Activated CD8-positive, alpha-beta memory T cell treated with anti-CD3 and anti-CD28 coated beads, Interleukin-2, amount 50 U/mL, for 4 hours (primary cell): ENCODE measurements around the gene AKT2.
"Not testable (repeated sequence)": the region's sequence is repeated elsewhere in the genome, so short reads cannot be mapped to it uniquely, and the experiment has no call there.

ENCODE experiments used
- DNase-seq: peaks from one replicate; pipeline ENCODE4 v3.0.0-alpha.2; 2020

The AKT2 gene

DNA sequence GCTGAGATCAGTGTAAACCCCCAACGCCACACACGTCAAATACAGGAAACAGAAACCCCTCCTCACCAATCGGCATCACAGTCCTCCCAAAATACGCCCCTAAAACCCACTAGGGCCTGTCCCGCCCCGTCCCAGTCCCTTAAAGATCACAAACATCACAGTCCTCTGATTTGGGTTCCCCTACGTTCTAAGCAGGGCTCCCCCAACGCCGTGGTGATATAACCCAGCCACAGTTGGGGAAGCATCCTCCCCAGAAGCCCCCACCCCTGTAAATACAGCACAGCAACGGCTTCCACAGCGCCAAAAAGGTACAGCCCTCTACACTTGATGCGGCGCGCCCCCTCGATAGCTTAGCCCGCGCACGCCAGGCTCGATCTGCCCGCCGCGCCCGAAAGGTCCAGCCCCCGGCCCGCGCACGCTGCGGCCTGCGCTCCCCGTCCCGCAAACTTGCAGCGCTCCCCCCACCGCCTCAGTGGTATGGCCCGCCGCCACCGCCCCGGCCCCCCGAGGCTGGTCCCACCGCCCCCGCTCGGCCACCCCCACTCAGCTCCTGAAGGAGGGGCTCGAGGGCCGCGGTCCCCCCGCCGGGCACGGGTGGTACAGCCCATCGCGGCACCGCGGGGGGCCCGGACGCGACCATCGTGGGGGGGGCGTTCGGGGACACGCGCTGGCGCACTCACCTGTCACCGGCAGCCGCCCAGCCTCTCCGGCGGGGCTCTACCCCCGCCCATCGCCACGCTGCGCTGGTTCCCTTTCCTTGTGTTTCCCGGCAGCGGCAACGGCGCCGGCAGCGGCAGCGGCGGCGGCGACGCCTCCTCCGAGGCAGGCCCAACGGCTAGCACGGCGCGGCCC is at the start of gene AKT2:
Gene AKT2, minus strand, starts transcription at position 845 of the 852 bp plus-strand sequence. CDS start 20,078 bp downstream, outside the sequence.
- peak; percentile 82 for DNase-seq

GRCh38 chr19:40333083-40333482 is 47.9 kb upstream of the AKT2 start:
- not testable (repeated sequence) for DNase-seq

DNA sequence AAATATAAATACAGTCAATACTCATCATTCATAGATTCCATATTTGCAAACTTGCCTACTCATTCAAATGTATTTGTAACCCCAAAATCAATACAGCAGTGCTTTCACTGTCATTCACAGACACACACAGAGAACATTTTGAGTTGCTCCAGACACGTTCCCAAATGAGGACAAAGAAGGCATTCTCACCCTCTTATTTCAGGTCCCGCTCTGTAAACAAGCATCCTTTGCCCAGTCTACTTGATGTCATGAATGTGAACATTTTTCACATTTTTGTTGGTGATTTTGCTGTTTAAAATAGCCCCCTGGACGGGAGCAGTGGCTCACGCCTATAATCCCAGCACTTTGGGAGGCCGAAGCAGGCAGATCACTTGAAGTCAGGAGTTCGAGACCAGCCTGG is 47.5 kb upstream of the AKT2 start:
- no peak for DNase-seq

- no peak for DNase-seq
Observed at GRCh38 chr19:40331052-40331451, 45.9 kb upstream of the AKT2 start.

- no peak for DNase-seq
Observed at GRCh38 chr19:40326201-40326600, 41.1 kb upstream of the AKT2 start.

- no peak for DNase-seq
Observed at GRCh38 chr19:40323705-40324104, 38.6 kb upstream of the AKT2 start.

GRCh38 chr19:40322951-40323615 is 37.9 kb upstream of the AKT2 start:
- DNase-seq = no peak

DNA sequence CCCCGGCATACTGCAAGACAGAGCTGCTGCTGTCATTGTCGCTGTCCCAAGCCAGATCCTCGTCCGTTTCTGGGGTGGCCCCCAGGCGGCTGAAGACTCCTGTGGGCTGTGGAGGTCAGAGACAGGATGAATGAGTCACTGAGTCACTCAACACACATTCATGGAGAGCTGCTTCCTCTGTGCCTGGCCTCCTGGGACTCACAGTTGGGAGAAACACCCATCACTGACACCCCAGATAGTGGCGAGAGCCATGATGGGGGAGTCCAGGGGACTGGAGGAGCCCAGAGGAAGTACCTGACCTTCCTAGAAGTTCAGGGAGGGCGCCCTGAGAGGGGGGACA is 37.1 kb upstream of the AKT2 start:
- no peak for DNase-seq

DNA sequence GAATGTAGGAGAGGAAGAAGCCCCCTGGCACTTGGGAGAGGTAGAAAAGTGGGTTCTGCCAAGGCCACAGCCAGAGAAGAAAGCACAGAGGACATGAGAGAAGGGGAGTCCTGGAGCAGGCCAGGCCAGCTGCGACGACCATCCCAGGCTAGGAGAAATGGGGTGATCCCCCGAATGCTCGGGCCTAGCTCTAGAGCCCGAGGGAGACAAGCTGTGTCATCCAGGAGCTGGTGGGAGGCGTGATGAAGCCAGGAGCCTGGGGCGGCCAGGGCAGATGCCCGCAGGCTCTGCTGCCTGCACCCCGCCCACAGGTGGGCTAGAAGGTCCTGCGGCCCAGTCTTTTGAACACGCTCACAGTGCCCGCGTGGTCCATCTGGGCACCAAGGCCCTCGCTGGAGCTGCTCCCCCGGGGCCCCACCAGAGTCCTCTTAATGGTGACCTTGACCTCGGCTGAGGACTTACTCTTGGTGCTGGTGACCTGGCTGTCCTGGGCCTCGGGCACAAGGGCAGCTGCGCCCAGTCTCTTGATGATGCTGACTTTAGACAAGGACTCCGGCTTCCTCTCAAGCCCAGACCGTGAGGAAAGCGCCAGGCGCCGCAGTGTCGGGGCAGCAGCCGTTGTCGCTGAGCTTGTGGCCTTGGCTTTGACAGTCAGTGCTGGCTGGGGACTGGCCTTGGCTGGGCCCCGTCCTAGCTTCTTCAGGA is 36.6 kb upstream of the AKT2 start:
- no peak for DNase-seq

- no peak for DNase-seq
Observed at GRCh38 chr19:40321076-40321475, 35.9 kb upstream of the AKT2 start.

DNA sequence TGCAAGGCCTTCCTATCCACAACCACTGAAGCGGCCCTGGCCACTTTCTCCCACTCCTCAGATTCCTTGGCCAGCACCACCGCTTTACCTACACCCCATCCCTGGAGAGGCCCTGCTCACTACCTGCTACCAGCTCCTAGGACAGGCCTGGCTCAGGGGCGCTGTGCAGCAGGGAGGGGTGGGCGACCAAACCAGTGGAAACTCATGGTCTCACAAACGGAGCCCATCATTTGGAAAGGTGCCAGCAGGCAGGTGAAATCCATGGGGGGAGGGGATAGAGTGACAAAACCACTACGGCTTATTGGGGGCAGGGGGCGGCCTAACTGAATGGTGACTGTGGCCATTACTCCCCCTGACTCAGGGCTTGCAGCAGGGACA is 35.4 kb upstream of the AKT2 start:
- no peak for DNase-seq

- DNase-seq = no peak
Observed at GRCh38 chr19:40317338-40317737, 32.2 kb upstream of the AKT2 start.

DNA sequence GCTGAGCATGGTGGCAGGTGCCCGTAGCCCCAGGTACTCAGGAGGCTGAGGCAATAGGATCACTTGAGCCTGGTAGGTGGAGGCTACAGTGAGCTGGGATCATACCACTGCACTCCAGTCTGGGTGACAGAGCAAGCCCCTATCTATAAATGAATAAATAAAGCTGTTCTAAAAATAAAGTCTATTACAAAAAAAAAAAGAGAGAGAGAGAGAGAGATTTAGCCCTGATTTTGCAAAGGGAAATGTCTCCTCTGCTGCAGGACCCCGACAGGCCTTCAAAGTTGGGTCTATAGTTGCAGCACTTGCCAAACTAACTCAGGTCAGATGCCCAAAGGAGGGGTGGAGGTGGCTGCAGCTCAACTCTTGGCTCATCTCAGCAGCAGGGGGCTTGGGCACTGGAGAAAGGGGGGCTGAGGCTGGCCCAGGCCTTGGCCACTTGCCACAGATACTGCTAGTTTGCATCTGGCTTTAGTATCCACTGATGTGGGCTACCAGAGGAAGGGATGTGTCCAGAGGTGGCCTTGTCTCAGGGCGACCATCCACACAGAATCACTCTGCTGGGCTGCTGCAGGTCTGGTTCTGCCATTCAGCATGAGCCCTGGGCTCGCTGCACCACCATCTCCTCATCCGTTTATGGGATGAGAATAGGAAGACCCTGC is 30.8 kb upstream of the AKT2 start:
- no peak for DNase-seq

DNA sequence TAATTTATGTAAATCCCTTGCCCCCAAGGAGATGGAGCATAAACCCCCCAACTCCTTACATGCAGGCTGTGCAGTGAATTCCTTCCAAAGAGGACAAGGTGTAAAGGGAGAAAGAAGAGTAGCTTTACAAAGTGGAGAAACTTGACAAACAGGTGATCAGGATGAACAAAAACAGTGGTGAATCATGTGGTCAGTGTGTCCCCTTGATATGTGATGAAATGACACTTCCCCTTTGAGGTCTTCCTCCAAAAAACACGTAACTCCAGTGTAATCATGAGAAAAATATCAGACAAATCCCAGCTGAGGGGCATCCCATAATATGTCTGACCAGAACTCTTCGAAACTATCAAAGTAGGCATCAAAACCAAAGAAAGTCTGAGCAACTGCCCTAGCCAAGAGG is 29.5 kb upstream of the AKT2 start:
- no peak for DNase-seq

GRCh38 chr19:40313229-40313983 is 28.3 kb upstream of the AKT2 start:
- DNase-seq = no peak

DNA sequence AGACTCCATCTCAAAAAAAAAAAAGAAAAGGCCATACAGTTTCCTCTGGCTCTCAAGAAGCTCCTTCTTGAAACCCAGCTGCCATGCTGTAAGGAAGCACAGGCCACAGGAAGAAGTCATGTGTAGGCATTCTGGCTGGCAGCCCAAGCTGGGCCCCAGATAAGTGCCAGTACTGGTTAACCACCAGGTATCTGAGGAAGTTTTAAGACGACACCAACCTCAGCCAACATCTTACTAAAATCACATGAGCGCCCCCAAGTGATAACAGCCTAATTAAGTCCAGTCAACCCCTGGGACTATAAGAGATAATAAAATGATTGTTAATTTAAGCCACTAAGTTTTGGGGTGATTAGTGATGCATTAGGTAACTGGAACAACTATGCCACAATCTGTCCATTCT is 27.4 kb upstream of the AKT2 start:
- DNase-seq = no peak

- DNase-seq = no peak
Observed at GRCh38 chr19:40309666-40310065, 24.5 kb upstream of the AKT2 start.

GRCh38 chr19:40305403-40305802 is 20.3 kb upstream of the AKT2 start:
- DNase-seq = peak; percentile 71

GRCh38 chr19:40304306-40304705 is 19.2 kb upstream of the AKT2 start:
- no peak for DNase-seq

GRCh38 chr19:40303765-40304164 is 18.6 kb upstream of the AKT2 start:
- no peak for DNase-seq

DNA sequence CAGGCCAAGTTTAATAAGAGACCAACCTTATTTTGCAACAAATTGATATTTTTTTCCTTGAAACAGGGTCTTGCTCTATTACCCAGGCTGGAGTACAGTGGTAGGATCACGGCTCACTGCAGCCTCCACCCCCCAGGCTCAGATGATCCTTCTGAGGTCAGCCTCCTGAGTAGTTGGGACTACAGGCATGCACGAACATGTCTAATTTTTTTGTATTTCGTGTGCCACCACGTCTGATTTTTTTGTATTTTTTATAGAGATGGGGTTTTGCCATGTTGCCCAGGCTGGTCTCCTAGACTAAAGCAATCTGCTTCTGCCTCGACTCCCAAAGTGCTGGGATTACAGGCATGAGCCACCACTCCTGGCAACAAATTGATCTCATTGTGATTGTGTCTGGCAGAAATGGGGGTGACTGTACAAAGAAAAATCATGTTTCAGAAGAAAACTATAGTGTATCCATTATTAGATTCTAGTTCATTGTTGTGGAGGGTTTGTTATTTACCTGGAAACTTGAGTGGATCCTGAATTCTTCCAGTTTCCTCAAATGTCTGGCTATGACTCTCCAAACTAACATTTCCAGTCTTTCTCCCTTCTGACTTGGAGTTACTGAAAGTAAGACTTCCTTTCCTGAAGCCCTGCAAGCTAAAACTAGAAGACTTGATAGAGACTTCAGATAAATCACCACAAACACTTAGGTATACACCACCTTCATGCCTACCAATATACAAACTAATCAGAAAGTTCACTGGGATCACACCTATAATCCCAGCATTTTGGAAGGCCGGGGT is 17.3 kb upstream of the AKT2 start:
- DNase-seq = no peak

- no peak for DNase-seq
Observed at GRCh38 chr19:40300668-40301067, 15.5 kb upstream of the AKT2 start.
